Ectodermal cell (in vitro differentiated cells): ENCODE results near the gene MORF4L1.
"Not testable (repeated sequence)": the region's sequence is repeated elsewhere in the genome, so short reads cannot be mapped to it uniquely, and the experiment has no call there.

Experiments
- H3K27ac ChIP-seq: 2 replicates; pipeline ENCODE4 v1.7.0; 2013; ENCODE audit warnings: mild to moderate bottlenecking, low read depth, low read length; ENCODE audit not compliant: insufficient read depth, poor library complexity, severe bottlenecking
- H3K27me3 ChIP-seq: 2 replicates; pipeline ENCODE4 v1.7.0; 2013; ENCODE audit warnings: mild to moderate bottlenecking, low read length; ENCODE audit not compliant: insufficient read depth, control insufficient read depth, poor library complexity, severe bottlenecking
- H3K36me3 ChIP-seq: one replicate; pipeline ENCODE4 v1.7.0; 2013; ENCODE audit warnings: low read length; ENCODE audit not compliant: control insufficient read depth, insufficient read depth
- H3K4me1 ChIP-seq: one replicate; pipeline ENCODE4 v1.7.0; 2013; ENCODE audit warnings: low read length; ENCODE audit not compliant: control insufficient read depth, insufficient read depth
- H3K4me3 ChIP-seq: 2 replicates; pipeline ENCODE4 v1.7.0; 2013; ENCODE audit warnings: low read depth, low read length, control low read depth; ENCODE audit not compliant: insufficient read depth
- H3K9me3 ChIP-seq: 2 replicates; pipeline ENCODE4 v1.7.0; 2013; ENCODE audit warnings: mild to moderate bottlenecking, low read length, moderate library complexity; ENCODE audit not compliant: control insufficient read depth
- WGBS, 2 experiments: methylation state at CpG; one replicate each; pipeline ENCODE4 v1.1.7; 2013; ENCODE audit warnings: missing lambda C conversion rate in 2 of 2; 5-methylcytosine and 5-hydroxymethylcytosine counted together

Gene MORF4L1

GRCh38 chr15:78875107-78875914 is 2.6 kb downstream of the MORF4L1 start:
- H3K27me3 ChIP-seq: no peaks in the 10 kb centered on the region
- 77 to 79% methylated on average over 22 of the region's 22 CpGs for WGBS, 2 experiments
- H3K27ac ChIP-seq: no peak overlapping the region
- H3K4me3 ChIP-seq: peak overlapping the region; percentile 94
- peaks cover 5% of the 10 kb centered on the region for H3K4me1 ChIP-seq
- no peaks in the 10 kb centered on the region for H3K36me3 ChIP-seq
- H3K9me3 ChIP-seq: no peaks in the 10 kb centered on the region

GRCh38 chr15:78876954-78877353 is 4.3 kb downstream of the MORF4L1 start:
- not testable (repeated sequence) for H3K4me1 ChIP-seq, H3K4me3 ChIP-seq, H3K9me3 ChIP-seq, H3K27me3 ChIP-seq, H3K36me3 ChIP-seq, H3K27ac ChIP-seq
- 89% methylated on average over 13 to 14 of the region's 14 CpGs for WGBS, 2 experiments

GRCh38 chr15:78878356-78878755 is 5.7 kb downstream of the MORF4L1 start:
- H3K4me1 ChIP-seq: peaks cover 5% of the 10 kb centered on the region
- no peak overlapping the region for H3K27ac ChIP-seq
- H3K27me3 ChIP-seq: no peaks in the 10 kb centered on the region
- WGBS, 2 experiments: 100% methylated on average over 1 of the region's 1 CpG; no CpG with 5 or more reads in 1 of the 2 experiments
- no peaks in the 10 kb centered on the region for H3K9me3 ChIP-seq
- no peak overlapping the region for H3K4me3 ChIP-seq
- H3K36me3 ChIP-seq: peaks cover 10% of the 10 kb centered on the region

GRCh38 chr15:78879517-78880241 is 7.0 kb downstream of the MORF4L1 start:
- H3K4me3 ChIP-seq: no peak overlapping the region
- no peaks in the 10 kb centered on the region for H3K9me3 ChIP-seq
- no peak overlapping the region for H3K27ac ChIP-seq
- peaks cover 5% of the 10 kb centered on the region for H3K4me1 ChIP-seq
- peaks cover 10% of the 10 kb centered on the region for H3K36me3 ChIP-seq
- WGBS, 2 experiments: 92 to 99% methylated on average over 5 to 6 of the region's 6 CpGs
- no peaks in the 10 kb centered on the region for H3K27me3 ChIP-seq

GRCh38 chr15:78880242-78880533 is 7.5 kb downstream of the MORF4L1 start:
- H3K4me1 ChIP-seq: peaks cover 5% of the 10 kb centered on the region
- no peak overlapping the region for H3K27ac ChIP-seq
- no peak overlapping the region for H3K4me3 ChIP-seq
- no peaks in the 10 kb centered on the region for H3K27me3 ChIP-seq
- H3K9me3 ChIP-seq: no peaks in the 10 kb centered on the region
- H3K36me3 ChIP-seq: peaks cover 12% of the 10 kb centered on the region

- H3K36me3 ChIP-seq: peaks cover 12% of the 10 kb centered on the region
- H3K4me1 ChIP-seq: peaks cover 5% of the 10 kb centered on the region
- no peak overlapping the region for H3K27ac ChIP-seq
- H3K27me3 ChIP-seq: no peaks in the 10 kb centered on the region
- WGBS, 2 experiments: 100% methylated on average over 1 of the region's 1 CpG
- H3K4me3 ChIP-seq: no peak overlapping the region
- no peaks in the 10 kb centered on the region for H3K9me3 ChIP-seq
Observed at GRCh38 chr15:78880813-78881212, 8.1 kb downstream of the MORF4L1 start.

GRCh38 chr15:78881681-78882080 is 9.0 kb downstream of the MORF4L1 start:
- Histone ChIP-seq H3K4me1 (peaks cover 1% of the 10 kb centered on the region), H3K9me3 (no peaks in the 10 kb centered on the region), H3K27ac (no peak overlapping the region), H3K27me3 (no peaks in the 10 kb centered on the region), H3K4me3 (no peak overlapping the region), H3K36me3 (peaks cover 20% of the 10 kb centered on the region)
- WGBS, 2 experiments: 100% methylated on average over 1 of the region's 1 CpG; no CpG with 5 or more reads in 1 of the 2 experiments

- WGBS, 2 experiments: 95 to 99% methylated on average over 4 of the region's 4 CpGs
- H3K27ac ChIP-seq: no peak overlapping the region
- H3K9me3 ChIP-seq: no peaks in the 10 kb centered on the region
- H3K36me3 ChIP-seq: peaks cover 63% of the 10 kb centered on the region
- H3K27me3 ChIP-seq: no peaks in the 10 kb centered on the region
- H3K4me3 ChIP-seq: no peak overlapping the region
- no peaks in the 10 kb centered on the region for H3K4me1 ChIP-seq
Observed at GRCh38 chr15:78889000-78889399, 16.3 kb downstream of the MORF4L1 start.

GRCh38 chr15:78893538-78893937 is 20.8 kb downstream of the MORF4L1 start:
- Histone ChIP-seq H3K36me3 (peaks cover 62% of the 10 kb centered on the region), H3K9me3 (no peaks in the 10 kb centered on the region), H3K27me3 (no peaks in the 10 kb centered on the region), H3K4me1 (no peaks in the 10 kb centered on the region), H3K27ac (no peak overlapping the region), H3K4me3 (no peak overlapping the region)
- WGBS, 2 experiments: 100% methylated on average over 1 to 2 of the region's 2 CpGs

GRCh38 chr15:78895471-78895870 is 22.8 kb downstream of the MORF4L1 start:
- H3K4me1 ChIP-seq: no peaks in the 10 kb centered on the region
- no peaks in the 10 kb centered on the region for H3K27me3 ChIP-seq
- no peaks in the 10 kb centered on the region for H3K9me3 ChIP-seq
- 100% methylated on average over 1 to 3 of the region's 3 CpGs for WGBS, 2 experiments
- H3K27ac ChIP-seq: no peak overlapping the region
- no peak overlapping the region for H3K4me3 ChIP-seq
- peaks cover 65% of the 10 kb centered on the region for H3K36me3 ChIP-seq
